Body of pancreas (tissue), 4 donors: ENCODE measurements around the gene CAPN15. TPM values are rescaled to one million over a fixed set of nuclear protein-coding genes. Genes with fewer than 3 reads are reported as not detected.

Source experiments
- ATAC-seq: fragments of 150-250 bp; one replicate; pipeline ENCODE4 v1.9.1; 2016
- DNase-seq, 4 donors: peaks; one replicate each; pipeline ENCODE4 v3.0.0-alpha.2; 2019
- H3K27ac ChIP-seq, 4 donors: fragments of 200-600 bp; sonication (generic); 1 replicate in 3 of 4; 2 replicates in 1 of 4; pipeline versions ENCODE4 v1.5.1 to v1.6.1; 2016 to 2019; ENCODE audit warnings: mild to moderate bottlenecking in 1 of 4, mixed read lengths in 1 of 4, moderate library complexity in 1 of 4
- H3K27me3 ChIP-seq, 2 donors: fragments of 200-600 bp; sonication (generic); one replicate each; pipeline ENCODE4 v1.6.0; 2016; ENCODE audit warnings: mild to moderate bottlenecking in 1 of 2
- H3K36me3 ChIP-seq, 2 donors: fragments of 200-600 bp; sonication (generic); replicated peaks in 1 of 2; 2 replicates each; pipeline ENCODE4 v1.5.1; 2016; ENCODE audit warnings: low read depth in 2 of 2; ENCODE audit not compliant: insufficient read depth in 1 of 2
- H3K4me1 ChIP-seq: fragments of 200-600 bp; sonication (generic); one replicate; pipeline ENCODE4 v1.6.0; 2016
- H3K4me3 ChIP-seq, 2 donors: fragments of 200-600 bp; sonication (generic); 1 replicate in 1 of 2; 2 replicates in 1 of 2; pipeline ENCODE4 v1.5.1; 2016 to 2019
- H3K9me3 ChIP-seq, 3 donors: fragments of 200-600 bp; sonication (generic); 1 replicate in 2 of 3; 2 replicates in 1 of 3; pipeline ENCODE4 v1.5.1; 2016
- CTCF ChIP-seq, 7 experiments: fragments of 450-650 bp in 4 of 7; fragments of 200-600 bp in 3 of 7; sonication (generic) in 3 of 7; IDR thresholded peaks; one replicate each; pipeline ENCODE4 v1.5.1; 2016 to 2019; ENCODE audit warnings: antibody characterized with exemption in 7 of 7
- POLR2A ChIP-seq, 3 donors: fragments of 450-650 bp; IDR thresholded peaks; one replicate each; pipeline ENCODE4 v1.6.1; 2016; ENCODE audit warnings: antibody characterized with exemption in 3 of 3, mild to moderate bottlenecking in 2 of 3
- WGBS, 2 donors: methylation state at CpG; one replicate each; pipeline ENCODE4 v1.1.5; 2017; 5-methylcytosine and 5-hydroxymethylcytosine counted together
- intact Hi-C: fragments of 100-400 bp; cut with DNase I; formaldehyde crosslinking; loops from one replicate; pipeline ENCODE4 v1.15.1; 2023
- total RNA-seq, 2 donors: library from RNA; depleted of rRNA; stranded (reverse); fragments of >200 nt; gene quantifications; one replicate each; pipeline ENCODE4 v1.1.0, GENCODE V29; 2016

The CAPN15 gene
- total RNA-seq, 2 donors from 2014 or later = 48.0 to 104 TPM

GRCh38 chr16:551210-551609 is 23.7 kb downstream of the CAPN15 start:
- H3K27ac ChIP-seq = no peak overlapping the region
- no peaks in the 10 kb centered on the region for H3K9me3 ChIP-seq
- intact Hi-C loops = no loop called here
- H3K4me1 ChIP-seq = no peaks in the 10 kb centered on the region
- TF ChIP-seq CTCF (IDR thresholded peaks at IDR 0.05) = no peak
- no peak for TF ChIP-seq POLR2A (IDR thresholded peaks at IDR 0.05)
- ATAC-seq (no peak), DNase-seq (no peak)
- WGBS, 2 donors = 90 to 93% methylated on average over 4 to 27 of the region's 28 CpGs
- H3K27me3 ChIP-seq = no peaks in the 10 kb centered on the region
- no peak overlapping the region for H3K4me3 ChIP-seq
- peaks cover 4 to 9% of the 10 kb centered on the region in 2 donors for H3K36me3 ChIP-seq

GRCh38 chr16:552171-552570 is 24.7 kb downstream of the CAPN15 start:
- WGBS, 2 donors = 97% methylated on average over 9 of the region's 35 CpGs; no CpG with 5 or more reads in 1 of the 2 donors
- H3K9me3 ChIP-seq = no peaks in the 10 kb centered on the region
- ATAC-seq = no peak
- no peaks in the 10 kb centered on the region for H3K4me1 ChIP-seq
- no peak overlapping the region for H3K4me3 ChIP-seq
- H3K27ac ChIP-seq = no peak overlapping the region
- TF ChIP-seq CTCF (IDR thresholded peaks at IDR 0.05) (no peak), POLR2A (IDR thresholded peaks at IDR 0.05) (no peak)
- peaks cover 4 to 9% of the 10 kb centered on the region in 2 donors for H3K36me3 ChIP-seq
- intact Hi-C loops = no loop called here
- no peaks in the 10 kb centered on the region for H3K27me3 ChIP-seq
- DNase-seq = no peak

- Histone ChIP-seq H3K4me1 (no peaks in the 10 kb centered on the region), H3K4me3 (no peak overlapping the region), H3K9me3 (no peaks in the 10 kb centered on the region), H3K27ac (no peak overlapping the region), H3K27me3 (no peaks in the 10 kb centered on the region), H3K36me3 (peaks cover 4 to 7% of the 10 kb centered on the region in 2 donors)
- intact Hi-C loops = no loop called here
- 96 to 100% methylated on average over 4 to 33 of the region's 33 CpGs for WGBS, 2 donors
- DNase-seq (no peak), ATAC-seq (no peak)
- no peak for TF ChIP-seq CTCF (IDR thresholded peaks at IDR 0.05)
- TF ChIP-seq POLR2A (IDR thresholded peaks at IDR 0.05) = no peak
Measured at GRCh38 chr16:553601-554296, 26.2 kb downstream of the CAPN15 start.

- ATAC-seq = no peak
- no peaks in the 10 kb centered on the region for H3K4me1 ChIP-seq
- H3K9me3 ChIP-seq = no peaks in the 10 kb centered on the region
- TF ChIP-seq CTCF (IDR thresholded peaks at IDR 0.05) (no peak), POLR2A (IDR thresholded peaks at IDR 0.05) (no peak)
- no peak overlapping the region for H3K27ac ChIP-seq
- peaks cover 4 to 7% of the 10 kb centered on the region in 2 donors for H3K36me3 ChIP-seq
- intact Hi-C loops = no loop called here
- no peak for DNase-seq
- WGBS, 2 donors = 83 to 89% methylated on average over 11 of the region's 11 CpGs
- no peaks in the 10 kb centered on the region for H3K27me3 ChIP-seq
- H3K4me3 ChIP-seq = no peak overlapping the region
Measured at GRCh38 chr16:554297-554621, 26.7 kb downstream of the CAPN15 start.
